Right forelimb (tissue), 1 donor: ENCODE data around the gene DYNLT2B.
"Not testable (repeated sequence)": the region's sequence is repeated elsewhere in the genome, so short reads cannot be mapped to it uniquely, and the experiment has no call there.

ENCODE experiments used
- DNase-seq: peaks from one replicate; pipeline ENCODE4 v3.0.0-alpha.2; 2018

The DYNLT2B gene

DNA sequence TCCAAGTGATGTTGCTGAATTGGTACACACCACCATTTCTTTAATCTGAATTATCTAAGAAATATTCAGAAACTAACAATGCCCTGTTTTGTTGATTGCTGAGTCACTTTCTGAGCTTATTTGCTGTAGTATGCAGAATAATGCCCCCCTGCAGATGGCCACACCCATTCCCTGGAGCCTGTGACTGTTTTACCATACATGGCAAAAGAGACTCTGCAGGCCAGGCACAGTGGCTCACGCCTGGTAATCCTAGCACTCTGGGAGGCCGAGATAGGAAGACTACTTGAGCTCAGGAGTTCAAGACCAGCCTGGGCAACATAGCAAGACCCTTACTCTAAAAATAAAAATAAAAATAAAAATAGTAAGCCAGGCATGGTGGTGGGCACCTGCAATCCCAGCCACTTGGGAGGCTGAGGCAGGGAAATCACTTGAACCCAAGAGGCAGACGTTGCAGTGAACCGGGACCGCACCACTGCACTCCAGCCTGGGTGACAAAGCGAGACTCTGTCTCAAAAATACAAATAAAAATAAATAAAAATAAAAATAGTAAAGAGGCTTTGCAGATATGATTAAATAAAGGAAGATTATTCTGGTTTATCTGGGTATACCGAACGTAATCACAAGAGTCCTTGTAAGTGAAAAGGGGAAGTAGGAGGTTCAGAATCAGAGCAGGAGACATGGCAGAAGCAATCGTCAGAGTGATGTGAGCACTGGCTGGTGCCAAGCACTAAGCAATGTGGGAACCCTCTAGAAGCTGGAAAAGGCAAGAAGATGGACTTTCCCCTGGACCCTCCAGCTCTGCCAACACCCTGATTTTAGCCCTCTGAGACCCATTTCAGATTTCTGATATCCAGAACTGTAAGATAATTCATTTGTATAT is 49.5 kb downstream of the DYNLT2B start:
- no peak for DNase-seq

DNA sequence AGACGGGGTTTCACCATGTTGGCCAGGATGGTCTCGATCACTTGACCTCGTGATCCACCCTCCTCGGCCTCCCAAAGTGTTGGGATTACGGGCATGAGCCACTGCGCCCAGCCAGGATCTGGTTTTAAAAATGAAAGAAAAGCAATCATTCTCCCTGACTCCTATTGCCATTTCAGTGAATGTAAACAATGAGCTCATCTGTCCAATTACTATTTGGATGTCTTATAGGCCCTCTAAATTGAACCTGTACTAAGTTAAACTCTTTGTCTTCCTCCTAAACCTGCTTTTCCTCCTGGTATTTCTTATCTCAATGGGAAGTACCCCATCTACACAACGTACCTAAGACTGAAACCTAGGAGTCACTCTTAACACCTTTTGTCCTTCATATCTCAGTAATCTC is 54.2 kb downstream of the DYNLT2B start:
- DNase-seq: no peak

DNA sequence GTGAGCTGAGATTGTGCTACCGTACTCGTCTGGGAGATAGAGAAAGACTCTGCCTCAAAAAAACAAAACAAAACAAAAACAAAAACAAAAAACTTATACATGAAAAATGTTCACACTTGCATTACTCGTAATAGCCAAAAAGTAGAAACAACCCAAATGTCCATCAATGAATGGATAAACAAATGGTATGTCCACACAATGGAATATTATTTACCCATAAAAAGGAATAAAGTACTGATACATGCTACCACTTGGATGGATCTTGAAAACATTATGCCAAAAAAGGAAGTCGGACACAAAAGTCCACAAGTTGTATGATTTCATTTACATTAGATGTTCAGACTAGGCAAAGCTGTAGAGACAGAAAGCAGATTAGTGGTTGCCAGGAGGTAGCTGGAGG is 57.3 kb downstream of the DYNLT2B start:
- no peak for DNase-seq

DNA sequence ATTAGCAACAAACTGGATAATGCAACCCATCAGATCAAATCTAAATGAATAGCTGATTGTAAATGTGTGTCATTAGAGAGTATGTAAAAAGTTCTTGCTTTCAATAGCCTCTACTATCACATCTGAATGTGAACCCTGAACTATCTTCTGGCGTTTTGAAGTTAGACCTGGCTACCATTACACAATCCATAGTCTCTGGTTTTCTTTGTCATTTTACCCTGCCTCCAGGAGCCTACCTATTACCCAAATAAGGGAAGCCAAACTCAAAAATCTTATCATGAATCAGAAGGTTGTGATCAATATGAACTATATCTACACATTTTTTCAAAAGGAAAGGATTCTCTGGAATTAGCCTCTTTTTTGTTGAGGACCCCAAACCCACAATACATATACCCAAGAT is 62.3 kb downstream of the DYNLT2B start:
- DNase-seq: no peak

- DNase-seq: no peak
Measured at GRCh38 chr3:196254376-196255283, 63.4 kb downstream of the DYNLT2B start.

- no peak for DNase-seq
Measured at GRCh38 chr3:196251918-196252317, 66.1 kb downstream of the DYNLT2B start.

DNA sequence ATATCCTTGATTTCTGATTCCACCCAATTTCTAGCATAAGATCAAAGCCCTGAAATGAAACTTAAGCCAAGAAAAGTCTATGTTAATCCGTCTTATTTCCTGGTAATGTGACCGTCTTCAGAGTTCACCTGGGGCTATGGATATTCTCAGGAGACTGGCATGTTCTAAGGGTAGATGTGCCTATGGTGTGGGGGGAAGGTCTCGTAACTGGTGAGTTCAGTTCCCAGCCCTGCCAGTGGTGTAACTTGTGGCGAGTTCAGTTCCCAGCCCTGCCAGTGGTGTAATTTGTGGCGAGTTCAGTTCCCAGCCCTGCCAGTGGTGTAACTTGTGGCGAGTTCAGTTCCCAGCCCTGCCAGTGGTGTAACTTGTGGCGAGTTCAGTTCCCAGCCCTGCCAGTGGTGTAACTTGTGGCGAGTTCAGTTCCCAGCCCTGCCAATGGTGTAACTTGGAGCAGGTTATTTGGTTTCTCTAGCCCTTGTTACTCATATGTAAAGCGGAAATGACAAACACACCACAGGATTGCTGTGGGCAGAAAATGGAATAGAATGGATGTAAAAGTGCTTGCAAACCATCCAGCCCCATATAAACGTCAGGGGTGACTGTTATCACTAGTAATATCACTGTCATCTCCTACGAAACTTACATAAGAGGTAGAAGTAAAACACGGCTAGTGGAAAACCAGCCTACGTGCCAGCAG is 71.3 kb downstream of the DYNLT2B start:
- no peak for DNase-seq

- DNase-seq: not testable (repeated sequence)
Measured at GRCh38 chr3:196244166-196244565, 73.9 kb downstream of the DYNLT2B start.

DNA sequence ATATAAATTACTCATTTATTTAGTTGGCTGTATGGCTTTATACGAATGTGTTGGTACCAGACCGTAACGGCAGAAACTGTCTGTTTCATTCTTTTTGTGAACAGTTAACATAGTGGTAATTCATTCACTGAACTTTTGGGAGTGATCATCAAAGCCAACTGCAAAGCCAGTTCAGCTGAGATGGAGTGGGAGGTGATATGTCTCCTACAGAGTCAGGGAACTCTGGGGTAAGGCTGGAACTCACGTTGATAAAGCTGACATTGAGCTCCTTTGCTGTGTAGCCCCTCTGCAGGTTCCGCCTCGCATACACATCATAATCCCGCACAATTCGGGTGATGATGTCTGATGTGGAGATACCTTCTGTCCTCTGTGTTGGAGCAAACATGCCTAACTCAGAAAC is 76.3 kb downstream of the DYNLT2B start:
- no peak for DNase-seq
